ENCODE data around the gene DNAAF9.

DNAAF9 gene

GRCh38 chr20:3360752-3361151 lies 46.7 kb downstream of the DNAAF9 start:
- in situ Hi-C loops (cut with HindIII; ENCODE audit: low pct_ligation_motif_present, low sequenced_read_pairs), result no loop called here
- no peak for DNase-seq
- TF ChIP-seq, protein P1, sequence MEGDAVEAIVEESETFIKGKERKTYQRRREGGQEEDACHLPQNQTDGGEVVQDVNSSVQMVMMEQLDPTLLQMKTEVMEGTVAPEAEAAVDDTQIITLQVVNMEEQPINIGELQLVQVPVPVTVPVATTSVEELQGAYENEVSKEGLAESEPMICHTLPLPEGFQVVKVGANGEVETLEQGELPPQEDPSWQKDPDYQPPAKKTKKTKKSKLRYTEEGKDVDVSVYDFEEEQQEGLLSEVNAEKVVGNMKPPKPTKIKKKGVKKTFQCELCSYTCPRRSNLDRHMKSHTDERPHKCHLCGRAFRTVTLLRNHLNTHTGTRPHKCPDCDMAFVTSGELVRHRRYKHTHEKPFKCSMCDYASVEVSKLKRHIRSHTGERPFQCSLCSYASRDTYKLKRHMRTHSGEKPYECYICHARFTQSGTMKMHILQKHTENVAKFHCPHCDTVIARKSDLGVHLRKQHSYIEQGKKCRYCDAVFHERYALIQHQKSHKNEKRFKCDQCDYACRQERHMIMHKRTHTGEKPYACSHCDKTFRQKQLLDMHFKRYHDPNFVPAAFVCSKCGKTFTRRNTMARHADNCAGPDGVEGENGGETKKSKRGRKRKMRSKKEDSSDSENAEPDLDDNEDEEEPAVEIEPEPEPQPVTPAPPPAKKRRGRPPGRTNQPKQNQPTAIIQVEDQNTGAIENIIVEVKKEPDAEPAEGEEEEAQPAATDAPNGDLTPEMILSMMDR (IDR thresholded peaks at IDR 0.05; ENCODE audit: low read depth, low read length, missing control alignments), result no peak
- Histone ChIP-seq H3K36me3 (replicated peaks) (peaks cover 3% of the 10 kb centered on the region), H3K4me3 (ENCODE audit: low read depth, low read length) (no peak overlapping the region), H3K27me3 (replicated peaks) (no peaks in the 10 kb centered on the region), H3K27ac (no peak overlapping the region)

GRCh38 chr20:3358676-3359340 lies 48.7 kb downstream of the DNAAF9 start:
- in situ Hi-C loops (cut with HindIII; ENCODE audit: low pct_ligation_motif_present, low sequenced_read_pairs), result no loop called here
- Histone ChIP-seq H3K4me3 (ENCODE audit: low read depth, low read length) (no peak overlapping the region), H3K36me3 (replicated peaks) (peaks cover 3% of the 10 kb centered on the region), H3K27me3 (replicated peaks) (no peaks in the 10 kb centered on the region), H3K27ac (no peak overlapping the region)
- DNase-seq, result no peak
- TF ChIP-seq, protein P1 (IDR thresholded peaks at IDR 0.05; ENCODE audit: low read depth, low read length, missing control alignments), result no peak

All from brain microvascular endothelial cell (primary cell).